ENCODE results near the gene CLEC12A. TPM values are rescaled to one million over a fixed set of nuclear protein-coding genes. Genes with fewer than 3 reads are reported as not detected.

The CLEC12A gene
- total RNA-seq, 1 donor from 2014 or later, result not detected

DNA sequence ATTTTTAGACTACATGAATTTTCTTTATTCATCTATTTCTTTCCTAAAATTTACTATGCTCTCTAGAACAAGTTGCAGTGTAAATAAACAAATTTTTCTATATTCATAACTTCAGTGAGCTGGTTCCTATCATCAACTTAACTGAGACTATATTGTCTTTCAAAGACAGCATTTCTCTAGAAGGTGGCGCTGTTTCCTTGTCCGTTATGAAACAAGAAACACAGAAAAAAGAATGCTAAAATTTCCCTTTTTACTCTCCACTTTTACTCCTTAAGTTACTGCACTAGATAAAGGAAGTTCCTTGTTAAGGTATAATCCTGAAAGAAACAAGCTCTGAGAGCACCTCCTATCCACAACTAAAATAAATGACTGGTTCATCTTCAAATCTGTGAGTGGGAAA is 30.8 kb upstream of the CLEC12A start:
- Mint-ChIP-seq H3K27ac (ENCODE audit: unreplicated experiment) (no peak overlapping the region), H3K4me3 (ENCODE audit: unreplicated experiment) (no peak overlapping the region), H3K9me3 (ENCODE audit: unreplicated experiment) (no peaks in the 10 kb centered on the region), H3K27me3 (ENCODE audit: unreplicated experiment) (peaks cover 17% of the 10 kb centered on the region), H3K36me3 (ENCODE audit: unreplicated experiment) (no peaks in the 10 kb centered on the region), H3K4me1 (ENCODE audit: unreplicated experiment) (no peaks in the 10 kb centered on the region)
- TF ChIP-seq, protein P1, sequence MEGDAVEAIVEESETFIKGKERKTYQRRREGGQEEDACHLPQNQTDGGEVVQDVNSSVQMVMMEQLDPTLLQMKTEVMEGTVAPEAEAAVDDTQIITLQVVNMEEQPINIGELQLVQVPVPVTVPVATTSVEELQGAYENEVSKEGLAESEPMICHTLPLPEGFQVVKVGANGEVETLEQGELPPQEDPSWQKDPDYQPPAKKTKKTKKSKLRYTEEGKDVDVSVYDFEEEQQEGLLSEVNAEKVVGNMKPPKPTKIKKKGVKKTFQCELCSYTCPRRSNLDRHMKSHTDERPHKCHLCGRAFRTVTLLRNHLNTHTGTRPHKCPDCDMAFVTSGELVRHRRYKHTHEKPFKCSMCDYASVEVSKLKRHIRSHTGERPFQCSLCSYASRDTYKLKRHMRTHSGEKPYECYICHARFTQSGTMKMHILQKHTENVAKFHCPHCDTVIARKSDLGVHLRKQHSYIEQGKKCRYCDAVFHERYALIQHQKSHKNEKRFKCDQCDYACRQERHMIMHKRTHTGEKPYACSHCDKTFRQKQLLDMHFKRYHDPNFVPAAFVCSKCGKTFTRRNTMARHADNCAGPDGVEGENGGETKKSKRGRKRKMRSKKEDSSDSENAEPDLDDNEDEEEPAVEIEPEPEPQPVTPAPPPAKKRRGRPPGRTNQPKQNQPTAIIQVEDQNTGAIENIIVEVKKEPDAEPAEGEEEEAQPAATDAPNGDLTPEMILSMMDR (IDR thresholded peaks at IDR 0.05), result peak; percentile 19
- DNase-seq (ENCODE audit: extremely low spot score, unreplicated experiment), result no peak

DNA sequence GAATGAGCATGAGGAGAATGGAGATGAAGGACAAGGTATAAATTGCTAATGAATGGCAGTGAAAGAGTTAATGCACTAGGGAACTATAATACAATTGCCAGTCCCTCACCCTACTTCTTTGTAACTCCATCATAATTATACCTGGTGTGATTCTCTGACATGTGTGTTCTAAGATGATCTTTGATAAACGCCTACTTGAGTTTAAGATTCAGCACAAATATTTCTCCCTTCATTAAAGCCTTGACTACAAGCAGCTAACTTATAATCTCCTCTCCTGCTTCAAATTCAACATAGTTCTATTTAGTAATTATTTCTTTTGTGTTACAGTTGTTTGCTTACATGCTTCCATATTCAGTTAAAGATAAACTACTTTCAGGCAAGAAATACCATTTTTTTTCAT is 29.4 kb upstream of the CLEC12A start:
- Mint-ChIP-seq H3K4me1 (ENCODE audit: unreplicated experiment) (no peaks in the 10 kb centered on the region), H3K27ac (ENCODE audit: unreplicated experiment) (no peak overlapping the region), H3K9me3 (ENCODE audit: unreplicated experiment) (no peaks in the 10 kb centered on the region), H3K4me3 (ENCODE audit: unreplicated experiment) (no peak overlapping the region), H3K36me3 (ENCODE audit: unreplicated experiment) (no peaks in the 10 kb centered on the region), H3K27me3 (ENCODE audit: unreplicated experiment) (peaks cover 20% of the 10 kb centered on the region)
- TF ChIP-seq, protein P1 (IDR thresholded peaks at IDR 0.05), result no peak
- no peak for DNase-seq (ENCODE audit: extremely low spot score, unreplicated experiment)

DNA sequence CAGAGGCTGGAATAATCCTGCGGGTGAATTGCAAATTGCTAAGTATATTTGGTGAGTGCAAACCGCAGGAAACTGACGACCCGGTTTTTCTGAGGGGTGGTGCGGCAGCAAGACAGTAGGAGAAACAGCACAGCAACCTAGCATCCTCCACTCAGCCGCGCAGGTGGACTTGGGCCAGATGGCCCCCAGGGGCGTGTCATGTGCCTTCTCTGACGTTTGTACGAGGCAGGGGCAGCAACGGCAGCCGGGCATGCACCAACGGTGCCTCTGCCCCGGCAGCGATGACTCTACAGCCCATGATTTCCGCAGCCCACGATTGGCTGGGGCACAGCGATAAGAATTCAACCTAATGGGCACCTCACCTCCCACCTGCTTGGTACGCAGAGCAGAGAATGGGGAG is 28.0 kb upstream of the CLEC12A start:
- H3K27me3 Mint-ChIP-seq (ENCODE audit: unreplicated experiment), result peaks cover 20% of the 10 kb centered on the region

DNA sequence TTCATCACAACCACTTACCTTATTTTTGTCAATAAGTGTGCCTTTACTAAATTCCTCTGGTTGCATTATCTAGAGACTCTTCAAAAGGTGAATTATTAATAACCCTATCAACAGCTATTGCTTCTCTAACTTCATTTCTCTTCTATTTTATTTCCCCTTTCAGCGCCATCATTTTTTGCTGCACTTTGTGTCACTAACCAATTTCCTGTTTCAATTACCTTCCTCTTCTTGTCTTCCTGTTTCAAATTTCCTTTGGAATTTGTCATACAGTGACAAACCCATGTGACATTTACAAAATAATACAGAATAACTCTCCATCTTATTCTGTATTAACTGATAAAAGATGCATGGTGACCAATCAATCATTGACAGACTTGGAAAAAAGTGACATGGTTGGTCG is 26.8 kb upstream of the CLEC12A start:
- no peak overlapping the region for H3K27ac Mint-ChIP-seq (ENCODE audit: unreplicated experiment)
- no peaks in the 10 kb centered on the region for H3K9me3 Mint-ChIP-seq (ENCODE audit: unreplicated experiment)
- TF ChIP-seq, protein P1 (IDR thresholded peaks at IDR 0.05), result no peak
- no peaks in the 10 kb centered on the region for H3K4me1 Mint-ChIP-seq (ENCODE audit: unreplicated experiment)
- no peaks in the 10 kb centered on the region for H3K36me3 Mint-ChIP-seq (ENCODE audit: unreplicated experiment)
- peaks cover 16% of the 10 kb centered on the region for H3K27me3 Mint-ChIP-seq (ENCODE audit: unreplicated experiment)
- H3K4me3 Mint-ChIP-seq (ENCODE audit: unreplicated experiment), result no peak overlapping the region
- no peak for DNase-seq (ENCODE audit: extremely low spot score, unreplicated experiment)

More for the DNA sequence above, 28.0 kb upstream of the CLEC12A start:
- Mint-ChIP-seq H3K4me1 (ENCODE audit: unreplicated experiment) (no peaks in the 10 kb centered on the region), H3K4me3 (ENCODE audit: unreplicated experiment) (no peak overlapping the region), H3K36me3 (ENCODE audit: unreplicated experiment) (no peaks in the 10 kb centered on the region), H3K9me3 (ENCODE audit: unreplicated experiment) (no peaks in the 10 kb centered on the region), H3K27ac (ENCODE audit: unreplicated experiment) (no peak overlapping the region)
- no peak for DNase-seq (ENCODE audit: extremely low spot score, unreplicated experiment)
- TF ChIP-seq, protein P1 (IDR thresholded peaks at IDR 0.05), result no peak

DNA sequence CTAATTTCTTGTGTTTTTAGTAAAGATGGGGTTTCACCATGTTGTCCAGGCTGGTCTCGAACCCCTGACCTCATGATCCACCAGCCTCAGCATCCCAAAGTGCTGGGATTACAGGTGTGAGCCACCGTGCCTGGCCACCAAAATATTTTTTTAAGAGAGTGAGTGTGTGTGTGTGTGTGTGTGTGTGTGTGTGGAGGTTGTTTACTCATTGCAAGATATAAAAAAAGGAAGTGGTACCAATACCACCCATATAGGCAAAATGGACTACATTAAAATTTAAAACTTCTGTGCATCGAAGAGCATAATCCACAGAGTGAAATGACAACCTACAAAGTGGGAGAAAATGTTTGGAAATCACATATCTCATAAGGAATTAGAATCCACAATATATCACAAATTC is 23.5 kb upstream of the CLEC12A start:
- Mint-ChIP-seq H3K4me1 (ENCODE audit: unreplicated experiment) (no peaks in the 10 kb centered on the region), H3K27ac (ENCODE audit: unreplicated experiment) (no peak overlapping the region)
- DNase-seq (ENCODE audit: extremely low spot score, unreplicated experiment), result no peak

More for the DNA sequence above, 23.5 kb upstream of the CLEC12A start:
- no peaks in the 10 kb centered on the region for H3K9me3 Mint-ChIP-seq (ENCODE audit: unreplicated experiment)
- TF ChIP-seq, protein P1 (IDR thresholded peaks at IDR 0.05), result no peak
- H3K27me3 Mint-ChIP-seq (ENCODE audit: unreplicated experiment), result peaks cover 7% of the 10 kb centered on the region
- H3K4me3 Mint-ChIP-seq (ENCODE audit: unreplicated experiment), result no peak overlapping the region
- no peaks in the 10 kb centered on the region for H3K36me3 Mint-ChIP-seq (ENCODE audit: unreplicated experiment)
